HG02759 (cell line): ENCODE measurements around the gene PRAMEF27.
"Not testable (repeated sequence)": the region's sequence is repeated elsewhere in the genome, so short reads cannot be mapped to it uniquely, and the experiment has no call there.

Experiments used
- ATAC-seq: cut with Tn5 transposase; IDR thresholded peaks from one replicate; pipeline ENCODE4 v1.9.1; 2021; ENCODE audit warnings: mild to moderate bottlenecking, moderate library complexity; ENCODE audit not compliant: unreplicated experiment

PRAMEF27 gene

DNA sequence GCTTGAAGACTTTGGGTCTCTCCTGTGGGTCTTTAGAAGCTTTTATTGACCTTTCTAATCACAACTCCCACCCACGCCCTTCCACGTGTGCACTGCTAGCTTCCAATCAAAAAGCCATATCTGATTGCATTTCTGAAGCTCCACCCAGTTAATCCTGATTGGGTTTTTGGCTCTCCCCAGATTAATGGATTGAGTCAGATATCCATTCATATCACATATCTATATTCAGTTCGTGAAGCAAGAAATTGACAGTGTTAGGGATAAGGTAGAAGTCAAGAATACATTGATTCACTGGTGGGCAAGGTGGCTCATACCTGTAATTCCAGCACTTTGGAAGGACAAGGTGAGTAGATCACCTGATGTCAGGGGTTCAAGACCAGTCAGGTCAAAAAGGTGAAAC, at the start of gene PRAMEF27:
PRAMEF27 (minus strand) TSS at position 101 of the 400 bp plus-strand sequence. CDS start 2,916 bp downstream, outside the sequence.
- ATAC-seq: not testable (repeated sequence)

DNA sequence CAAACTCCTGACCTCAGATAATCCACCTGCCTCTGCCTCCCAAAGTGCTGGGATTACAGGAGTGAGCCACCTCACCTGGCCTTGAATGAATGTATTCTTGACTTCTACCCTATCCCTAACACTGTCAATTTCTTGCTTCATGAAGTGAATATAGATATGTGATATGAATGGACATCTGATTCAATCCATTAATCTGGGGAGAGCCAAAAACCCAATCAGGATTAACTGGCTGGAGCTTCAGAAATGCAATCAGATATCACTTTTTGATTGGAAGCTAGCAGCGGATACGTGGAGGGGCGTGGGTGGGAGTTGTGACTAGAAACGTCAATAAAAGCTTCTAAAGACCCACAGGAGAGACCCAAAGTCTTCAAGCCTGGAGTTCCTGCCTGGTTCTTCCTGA, 14.1 kb upstream of the PRAMEF27 start, which contains the start of gene PRAMEF25:
PRAMEF25 (plus strand) TSS at position 301 of the 400 bp plus-strand sequence. CDS start 2,920 bp downstream, outside the sequence.
- not testable (repeated sequence) for ATAC-seq

DNA sequence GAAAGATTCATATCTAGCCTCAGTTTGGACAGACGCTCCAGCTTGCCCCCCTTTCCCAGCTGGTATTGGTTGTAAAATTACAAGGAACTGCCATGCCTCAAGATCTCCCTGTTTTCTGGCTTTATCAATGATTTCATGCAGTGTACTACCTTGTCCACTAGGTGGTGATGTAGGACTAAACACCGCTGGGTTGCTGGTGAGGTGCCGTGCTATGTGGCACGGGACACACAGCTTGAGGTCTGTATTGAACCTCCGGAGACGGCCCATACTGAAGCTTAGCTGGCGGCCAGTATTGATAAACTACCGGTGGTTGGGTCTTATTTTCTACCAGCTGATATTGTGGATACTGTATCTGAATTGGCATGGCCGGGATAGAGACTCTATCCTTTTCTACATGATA, 36.5 kb downstream of the PRAMEF27 start:
- ATAC-seq: not testable (repeated sequence)

DNA sequence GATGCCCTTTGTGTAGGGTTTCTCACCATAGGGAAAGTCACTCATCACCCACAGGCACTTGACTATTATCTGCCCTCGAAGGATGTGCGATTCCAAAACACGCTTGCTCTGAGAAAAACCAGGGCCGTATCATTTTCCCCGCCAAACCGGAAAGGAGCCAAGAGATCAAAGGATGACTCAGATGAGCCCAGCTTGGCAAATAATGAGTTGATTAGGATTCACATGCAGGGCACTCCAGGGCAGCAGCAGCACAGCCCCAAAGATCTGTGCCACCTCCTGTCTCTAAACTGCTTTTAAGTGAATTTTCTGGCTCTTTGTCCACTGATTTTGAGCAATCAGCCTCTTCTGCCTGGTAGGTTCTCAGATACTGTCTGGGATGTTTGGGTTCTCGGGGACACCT, 44.4 kb downstream of the PRAMEF27 start:
- ATAC-seq: not testable (repeated sequence)

DNA sequence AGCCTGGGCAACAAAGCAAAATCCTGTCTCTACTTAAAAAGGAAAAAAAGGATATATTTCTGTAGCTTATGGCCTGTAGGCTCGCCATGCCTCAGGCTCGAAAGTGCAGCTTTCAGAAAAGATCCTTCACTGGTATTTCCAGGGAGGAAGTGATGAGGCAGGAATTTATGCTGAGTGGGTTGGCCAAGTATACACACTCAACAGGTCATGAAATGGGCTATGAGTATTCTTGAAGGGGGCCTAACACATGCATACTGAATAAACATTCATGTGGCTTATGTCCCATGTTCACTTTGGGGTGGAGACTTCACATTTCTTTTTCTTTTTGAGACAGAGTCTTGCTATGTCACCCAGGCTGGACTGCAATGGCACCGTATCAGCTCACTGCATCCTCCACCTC, 47.0 kb downstream of the PRAMEF27 start:
- not testable (repeated sequence) for ATAC-seq

DNA sequence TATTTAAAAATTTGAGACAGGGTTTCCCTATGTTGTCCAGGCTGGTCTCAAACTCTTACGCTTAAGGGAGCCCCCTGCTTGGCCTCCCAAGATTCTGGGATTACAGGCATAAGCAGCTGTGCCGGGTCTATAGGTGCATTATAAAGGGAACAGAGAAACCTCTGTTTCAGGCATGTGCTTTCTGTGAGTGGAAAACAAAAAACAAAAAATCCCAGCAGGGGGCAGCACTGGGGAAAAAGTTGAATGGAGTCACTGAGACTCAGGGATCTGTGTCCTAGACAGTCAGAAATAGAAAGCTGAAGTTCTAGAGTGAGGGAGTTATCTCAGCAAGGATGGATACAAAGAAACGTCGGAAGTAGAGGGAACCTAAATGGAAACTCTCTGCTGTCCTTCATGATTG, 50.6 kb downstream of the PRAMEF27 start:
- not testable (repeated sequence) for ATAC-seq
